ENCODE results near the gene ADGRV1.

ADGRV1 gene

DNA sequence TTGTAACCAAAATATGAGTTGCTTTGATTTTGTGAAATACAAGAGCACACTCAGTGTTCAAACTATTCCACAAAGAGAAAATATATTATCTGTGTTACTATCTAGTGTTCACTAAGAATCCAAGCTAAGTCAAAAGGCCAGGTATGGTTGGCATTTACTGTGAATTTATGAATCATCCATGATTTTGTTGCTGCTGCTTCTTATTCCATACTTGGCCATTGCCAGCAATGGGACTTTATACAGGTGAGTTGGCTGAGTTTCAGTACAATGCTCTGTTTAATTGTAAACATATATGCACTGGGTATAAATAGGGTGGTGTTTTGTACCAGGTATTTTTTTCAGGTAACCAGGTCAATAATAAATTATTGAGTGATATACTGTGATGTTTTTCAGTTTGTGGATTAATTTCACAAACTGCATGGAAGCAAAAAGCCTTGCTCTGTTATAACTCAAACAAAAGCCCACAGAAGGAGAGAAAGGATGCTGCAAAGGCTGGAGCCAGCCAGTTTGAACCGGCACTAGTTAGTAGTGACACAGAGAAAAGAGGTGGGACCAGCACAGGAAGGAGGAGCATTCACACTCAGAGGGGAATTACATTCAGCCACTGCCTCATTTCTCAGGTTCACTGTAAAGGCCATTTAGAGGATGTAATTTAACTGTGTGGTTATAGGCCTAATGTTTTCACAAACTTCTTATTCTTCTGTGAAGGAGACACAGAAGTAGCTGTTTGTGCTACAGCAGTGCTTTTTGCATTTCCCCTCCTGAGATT, 381.8 kb downstream of the ADGRV1 start:
- H3K27me3 ChIP-seq (ENCODE audit: low read length): no peaks in the 10 kb centered on the region
- TF ChIP-seq EZH2phosphoT487 (conservative IDR thresholded peaks at IDR 0.05; ENCODE audit: low read length): no peak
- TF ChIP-seq, protein P1, sequence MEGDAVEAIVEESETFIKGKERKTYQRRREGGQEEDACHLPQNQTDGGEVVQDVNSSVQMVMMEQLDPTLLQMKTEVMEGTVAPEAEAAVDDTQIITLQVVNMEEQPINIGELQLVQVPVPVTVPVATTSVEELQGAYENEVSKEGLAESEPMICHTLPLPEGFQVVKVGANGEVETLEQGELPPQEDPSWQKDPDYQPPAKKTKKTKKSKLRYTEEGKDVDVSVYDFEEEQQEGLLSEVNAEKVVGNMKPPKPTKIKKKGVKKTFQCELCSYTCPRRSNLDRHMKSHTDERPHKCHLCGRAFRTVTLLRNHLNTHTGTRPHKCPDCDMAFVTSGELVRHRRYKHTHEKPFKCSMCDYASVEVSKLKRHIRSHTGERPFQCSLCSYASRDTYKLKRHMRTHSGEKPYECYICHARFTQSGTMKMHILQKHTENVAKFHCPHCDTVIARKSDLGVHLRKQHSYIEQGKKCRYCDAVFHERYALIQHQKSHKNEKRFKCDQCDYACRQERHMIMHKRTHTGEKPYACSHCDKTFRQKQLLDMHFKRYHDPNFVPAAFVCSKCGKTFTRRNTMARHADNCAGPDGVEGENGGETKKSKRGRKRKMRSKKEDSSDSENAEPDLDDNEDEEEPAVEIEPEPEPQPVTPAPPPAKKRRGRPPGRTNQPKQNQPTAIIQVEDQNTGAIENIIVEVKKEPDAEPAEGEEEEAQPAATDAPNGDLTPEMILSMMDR (IDR thresholded peaks at IDR 0.05; ENCODE audit: insufficient read depth, low read length, poor library complexity, severe bottlenecking): no peak
- no peak overlapping the region for H3K9ac ChIP-seq (ENCODE audit: low read length)
- no peaks in the 10 kb centered on the region for H3K36me3 ChIP-seq (ENCODE audit: low read length)
- no peak overlapping the region for H2AFZ ChIP-seq (ENCODE audit: low read depth, low read length, severe bottlenecking)
- no peak overlapping the region for H3K4me2 ChIP-seq (ENCODE audit: low read depth, low read length, poor library complexity, severe bottlenecking)
- H4K20me1 ChIP-seq (ENCODE audit: low read depth, low read length): no peaks in the 10 kb centered on the region
- H3K4me3 ChIP-seq (ENCODE audit: insufficient read depth, low read length, poor library complexity, severe bottlenecking): no peak overlapping the region
- no peaks in the 10 kb centered on the region for H3F3A ChIP-seq (ENCODE audit: insufficient read depth)
- H3K27ac ChIP-seq (ENCODE audit: low read depth, low read length): no peak overlapping the region
- no peaks in the 10 kb centered on the region for H3K79me2 ChIP-seq (ENCODE audit: insufficient read depth, low read length)
- H3K9me3 ChIP-seq (ENCODE audit: insufficient read depth, low read length): no peaks in the 10 kb centered on the region
- no peaks in the 10 kb centered on the region for H3K9me2 ChIP-seq (replicated peaks; ENCODE audit: insufficient read depth, low read length)

DNA sequence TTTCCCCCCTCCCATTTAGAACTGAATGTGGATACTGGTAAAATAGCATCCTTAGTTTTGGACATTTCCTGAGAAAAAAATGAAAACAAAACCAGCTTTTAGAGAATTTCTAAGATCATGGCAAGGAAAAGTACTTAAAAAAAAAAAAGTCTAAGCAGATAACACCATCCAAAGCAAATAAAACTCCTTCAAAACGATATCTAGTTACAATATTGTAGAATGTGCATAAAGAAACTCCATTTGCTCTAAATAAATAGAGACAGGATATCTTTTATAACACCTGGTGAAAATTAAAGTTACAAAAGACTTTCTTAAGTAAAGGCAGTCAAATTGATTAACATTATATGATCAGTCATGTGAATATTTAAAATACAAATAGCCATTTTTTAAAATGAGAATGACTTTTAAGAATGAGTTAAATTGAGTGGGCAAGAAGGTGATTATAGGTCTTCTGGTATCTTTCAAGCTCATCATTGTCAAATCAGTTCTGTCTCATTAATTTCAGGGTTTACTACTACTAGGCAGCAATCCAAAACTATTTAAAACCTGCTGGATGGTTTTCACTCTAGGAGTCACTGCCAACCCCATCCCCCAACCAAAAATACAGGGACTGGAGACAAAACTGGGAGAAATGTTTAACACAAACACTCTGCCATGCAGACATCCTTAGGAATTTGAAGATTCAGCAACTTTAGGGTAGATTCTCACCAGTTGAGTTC, 382.6 kb downstream of the ADGRV1 start:
- H3K4me2 ChIP-seq (ENCODE audit: low read depth, low read length, poor library complexity, severe bottlenecking): no peak overlapping the region
- no peaks in the 10 kb centered on the region for H3F3A ChIP-seq (ENCODE audit: insufficient read depth)
- no peaks in the 10 kb centered on the region for H4K20me1 ChIP-seq (ENCODE audit: low read depth, low read length)
- H3K27ac ChIP-seq (ENCODE audit: low read depth, low read length): no peak overlapping the region
- no peaks in the 10 kb centered on the region for H3K27me3 ChIP-seq (ENCODE audit: low read length)
- no peaks in the 10 kb centered on the region for H3K9me3 ChIP-seq (ENCODE audit: insufficient read depth, low read length)
- no peak overlapping the region for H3K9ac ChIP-seq (ENCODE audit: low read length)
- no peaks in the 10 kb centered on the region for H3K79me2 ChIP-seq (ENCODE audit: insufficient read depth, low read length)
- H2AFZ ChIP-seq (ENCODE audit: low read depth, low read length, severe bottlenecking): no peak overlapping the region
- H3K4me3 ChIP-seq (ENCODE audit: insufficient read depth, low read length, poor library complexity, severe bottlenecking): no peak overlapping the region
- H3K9me2 ChIP-seq (replicated peaks; ENCODE audit: insufficient read depth, low read length): no peaks in the 10 kb centered on the region
- no peaks in the 10 kb centered on the region for H3K36me3 ChIP-seq (ENCODE audit: low read length)
- TF ChIP-seq EZH2phosphoT487 (conservative IDR thresholded peaks at IDR 0.05; ENCODE audit: low read length): no peak
- TF ChIP-seq, protein P1 (IDR thresholded peaks at IDR 0.05; ENCODE audit: insufficient read depth, low read length, poor library complexity, severe bottlenecking): no peak

DNA sequence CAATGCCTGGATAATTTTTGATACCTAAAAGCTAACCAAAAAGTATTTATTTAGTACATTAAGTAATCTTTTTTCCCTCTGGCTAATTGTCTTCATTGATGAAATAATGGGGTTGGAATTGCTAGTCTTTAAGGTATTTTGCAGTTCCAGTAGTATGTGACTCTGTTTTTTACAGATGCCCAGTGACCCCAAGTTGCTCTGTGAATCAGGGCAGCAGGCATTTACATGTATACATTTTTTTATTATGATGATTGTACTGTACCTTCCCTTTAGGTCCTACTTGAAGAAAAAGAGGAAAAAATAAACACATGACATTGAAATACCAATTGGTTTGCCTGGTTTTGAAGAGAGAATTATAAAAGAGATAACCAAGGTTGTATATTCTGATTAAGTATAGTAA, 385.5 kb downstream of the ADGRV1 start:
- H3K27me3 ChIP-seq (ENCODE audit: low read length): no peaks in the 10 kb centered on the region
- no peak overlapping the region for H3K4me2 ChIP-seq (ENCODE audit: low read depth, low read length, poor library complexity, severe bottlenecking)
- no peak for TF ChIP-seq EZH2phosphoT487 (conservative IDR thresholded peaks at IDR 0.05; ENCODE audit: low read length)
- TF ChIP-seq, protein P1 (IDR thresholded peaks at IDR 0.05; ENCODE audit: insufficient read depth, low read length, poor library complexity, severe bottlenecking): no peak

More for the DNA sequence above, 385.5 kb downstream of the ADGRV1 start:
- H3K79me2 ChIP-seq (ENCODE audit: insufficient read depth, low read length): no peaks in the 10 kb centered on the region
- H3F3A ChIP-seq (ENCODE audit: insufficient read depth): no peaks in the 10 kb centered on the region
- H3K4me3 ChIP-seq (ENCODE audit: insufficient read depth, low read length, poor library complexity, severe bottlenecking): no peak overlapping the region
- H4K20me1 ChIP-seq (ENCODE audit: low read depth, low read length): no peaks in the 10 kb centered on the region
- H2AFZ ChIP-seq (ENCODE audit: low read depth, low read length, severe bottlenecking): no peak overlapping the region
- no peak overlapping the region for H3K27ac ChIP-seq (ENCODE audit: low read depth, low read length)
- no peaks in the 10 kb centered on the region for H3K36me3 ChIP-seq (ENCODE audit: low read length)
- H3K9me2 ChIP-seq (replicated peaks; ENCODE audit: insufficient read depth, low read length): no peaks in the 10 kb centered on the region
- no peak overlapping the region for H3K9ac ChIP-seq (ENCODE audit: low read length)
- H3K9me3 ChIP-seq (ENCODE audit: insufficient read depth, low read length): no peaks in the 10 kb centered on the region

Data from SU-DHL-6 (cell line).